Epithelial cell of proximal tubule (primary cell): ENCODE data around the gene TCHP. TPM values are rescaled to one million over a fixed set of nuclear protein-coding genes. Genes with fewer than 3 reads are reported as not detected.
A peak's percentile ranks its signal among the peaks of the same experiment; 100 is the strongest.
"Not testable (repeated sequence)": the region's sequence is repeated elsewhere in the genome, so short reads cannot be mapped to it uniquely, and the experiment has no call there.

Experiments used
- DNase-seq: peaks from one replicate; pipeline ENCODE4 v3.0.0-alpha.2; 2011; ENCODE audit warnings: low read depth
- H3K4me3 ChIP-seq: 2 replicates; pipeline ENCODE4 v1.5.1; 2011; ENCODE audit warnings: low read depth, mild to moderate bottlenecking, low read length
- CTCF ChIP-seq: conservative IDR thresholded peaks from 2 replicates; pipeline ENCODE4 v1.5.1; 2012; ENCODE audit warnings: low read depth, mild to moderate bottlenecking, low read length
- total RNA-seq: library from RNA; depleted of rRNA; stranded (reverse); fragments of >200 nt; gene quantifications from 2 replicates; pipeline ENCODE4 v1.2.3, GENCODE V29; 2015

TCHP gene
- 20.0 and 37.5 TPM in 2 replicates for total RNA-seq

- DNase-seq: peak; percentile 35
- TF ChIP-seq CTCF: peak; percentile 46
- H3K4me3 ChIP-seq: peak within 1 kb of the TSS; percentile 66
Measured at GRCh38 chr12:109899783-109900751, at the start of gene TCHP. Gene TCHP (plus strand): TSS chr12:109900274. CDS start chr12:109903027, 2,753 bp downstream.

- H3K4me3 ChIP-seq, DNase-seq: not testable (repeated sequence)
Measured at GRCh38 chr12:109850518-109850917, 49.6 kb upstream of the TCHP start.

GRCh38 chr12:109855377-109855776 lies 44.7 kb upstream of the TCHP start:
- no peak overlapping the region for H3K4me3 ChIP-seq
- no peak for TF ChIP-seq CTCF
- no peak for DNase-seq

DNA sequence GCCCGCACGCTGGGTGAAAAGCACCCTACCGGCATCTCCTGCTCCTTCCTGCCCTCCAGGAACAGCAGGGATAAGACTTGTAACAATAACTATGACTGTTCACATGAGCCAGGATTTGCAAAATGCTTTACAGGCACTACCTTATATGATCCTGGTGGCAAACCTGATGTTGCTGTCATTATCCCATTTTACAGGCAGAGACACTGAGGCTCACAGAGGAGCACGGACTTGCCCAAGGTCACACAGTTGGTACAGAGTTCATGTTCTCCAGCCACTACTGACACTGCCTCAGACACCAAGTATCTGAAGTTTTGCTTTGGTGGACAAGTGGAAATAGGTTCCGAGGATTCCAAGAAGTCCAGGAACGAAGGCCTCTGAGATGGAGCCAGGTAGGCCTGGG lies 42.4 kb upstream of the TCHP start:
- no peak overlapping the region for H3K4me3 ChIP-seq
- no peak for TF ChIP-seq CTCF
- no peak for DNase-seq

DNA sequence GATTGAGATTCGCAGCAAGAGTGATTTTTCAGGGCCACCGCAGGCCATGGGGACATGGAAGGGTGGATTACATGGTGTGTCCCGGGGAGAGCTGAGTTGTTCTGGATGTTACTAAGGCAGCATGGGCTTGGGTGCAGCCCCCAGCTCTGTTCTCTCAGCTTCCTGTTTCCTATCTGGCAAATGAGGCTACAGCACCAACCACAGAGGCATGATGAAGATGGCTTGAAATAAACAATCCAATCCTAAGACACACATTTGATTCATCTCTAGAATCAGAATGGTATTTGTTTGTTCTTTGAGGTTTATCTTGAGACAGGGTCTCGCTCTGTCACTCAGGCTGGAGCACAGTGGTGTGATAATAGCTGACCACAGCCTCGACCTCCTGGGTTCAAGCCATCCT lies 41.3 kb upstream of the TCHP start:
- no peak for TF ChIP-seq CTCF
- DNase-seq: no peak

DNA sequence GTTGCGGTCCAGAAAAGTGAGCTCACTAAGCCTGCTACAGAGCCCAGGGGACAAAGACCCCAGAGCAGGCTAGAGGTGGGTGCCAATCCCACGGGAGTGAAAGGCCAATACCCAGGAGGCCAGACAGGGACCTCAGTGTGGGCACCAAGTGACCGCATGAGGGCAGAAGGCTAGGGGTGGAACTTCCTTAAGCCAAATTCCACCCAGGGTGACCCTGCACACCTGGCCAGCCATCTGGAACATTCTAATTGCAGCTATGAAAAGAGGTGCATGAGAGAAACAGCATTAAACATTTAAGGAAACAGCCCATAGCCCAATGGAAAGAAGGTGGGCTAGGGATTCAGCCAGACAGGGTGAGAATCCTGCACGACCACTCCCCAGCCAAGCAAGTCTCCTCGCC lies 39.1 kb upstream of the TCHP start:
- H3K4me3 ChIP-seq: no peak overlapping the region
- peak; percentile 26 for TF ChIP-seq CTCF
- no peak for DNase-seq

More for the DNA sequence above, 41.3 kb upstream of the TCHP start:
- no peak overlapping the region for H3K4me3 ChIP-seq

- no peak for TF ChIP-seq CTCF
- no peak overlapping the region for H3K4me3 ChIP-seq
- DNase-seq: no peak
Measured at GRCh38 chr12:109861689-109862314, 38.3 kb upstream of the TCHP start.

GRCh38 chr12:109862491-109862890 lies 37.6 kb upstream of the TCHP start:
- not testable (repeated sequence) for H3K4me3 ChIP-seq, DNase-seq
